Esophagus muscularis mucosa (tissue), 4 donors: ENCODE measurements around the gene B3GNT8.

ENCODE experiments used
- CTCF ChIP-seq, 3 experiments: fragments of 200-600 bp in 2 of 3; fragments of 450-650 bp in 1 of 3; sonication (generic) in 2 of 3; IDR thresholded peaks; one replicate each; pipeline ENCODE4 v1.5.1; 2017 to 2019; ENCODE audit warnings: antibody characterized with exemption in 3 of 3, mild to moderate bottlenecking in 2 of 3, moderate library complexity in 1 of 3
- EP300 ChIP-seq: sonication (generic); formaldehyde crosslinking; IDR thresholded peaks from one replicate; pipeline ENCODE4 v1.6.1; 2017; ENCODE audit warnings: antibody characterized with exemption
- POLR2A ChIP-seq: fragments of 450-650 bp; IDR thresholded peaks from one replicate; pipeline ENCODE4 v1.6.1; 2017; ENCODE audit warnings: antibody characterized with exemption, moderate library complexity, mild to moderate bottlenecking, low read depth
- POLR2AphosphoS5 ChIP-seq, 2 donors: sonication (generic); formaldehyde crosslinking; IDR thresholded peaks; one replicate each; pipeline ENCODE4 v1.6.1; 2017; ENCODE audit warnings: antibody characterized with exemption in 2 of 2

- TF ChIP-seq EP300 (no peak), CTCF (IDR thresholded peaks at IDR 0.05) (no peak), POLR2A (no peak), POLR2AphosphoS5 (IDR thresholded peaks at IDR 0.05) (no peak)
Measured at GRCh38 chr19:41405776-41406175, 21.4 kb downstream of the B3GNT8 start.
